ENCODE measurements around the gene PRKCE.
"Not testable (repeated sequence)": the region's sequence is repeated elsewhere in the genome, so short reads cannot be mapped to it uniquely, and the experiment has no call there.

Gene PRKCE

DNA sequence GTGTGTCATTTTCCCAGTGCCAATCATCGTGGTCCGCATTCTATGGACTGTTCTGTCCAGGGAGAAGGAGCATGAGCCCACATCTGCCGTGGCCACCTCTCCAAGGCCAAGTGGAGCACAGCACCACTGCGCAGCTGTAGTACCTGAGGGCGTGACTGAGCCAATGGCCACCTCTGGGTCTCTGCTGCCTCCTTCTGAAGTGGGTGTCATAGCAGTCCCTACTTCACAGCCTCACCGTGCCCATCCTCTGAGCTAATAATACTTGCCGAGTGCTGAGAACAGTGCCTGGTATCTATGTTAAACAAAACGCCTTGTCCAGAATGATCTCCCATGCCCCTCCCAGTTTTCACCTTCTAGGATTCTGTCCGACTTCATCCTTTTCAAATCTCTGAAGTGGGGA is 256.1 kb downstream of the PRKCE start:
- DNase-seq (ENCODE audit: low read depth, low spot score), result no peak

DNA sequence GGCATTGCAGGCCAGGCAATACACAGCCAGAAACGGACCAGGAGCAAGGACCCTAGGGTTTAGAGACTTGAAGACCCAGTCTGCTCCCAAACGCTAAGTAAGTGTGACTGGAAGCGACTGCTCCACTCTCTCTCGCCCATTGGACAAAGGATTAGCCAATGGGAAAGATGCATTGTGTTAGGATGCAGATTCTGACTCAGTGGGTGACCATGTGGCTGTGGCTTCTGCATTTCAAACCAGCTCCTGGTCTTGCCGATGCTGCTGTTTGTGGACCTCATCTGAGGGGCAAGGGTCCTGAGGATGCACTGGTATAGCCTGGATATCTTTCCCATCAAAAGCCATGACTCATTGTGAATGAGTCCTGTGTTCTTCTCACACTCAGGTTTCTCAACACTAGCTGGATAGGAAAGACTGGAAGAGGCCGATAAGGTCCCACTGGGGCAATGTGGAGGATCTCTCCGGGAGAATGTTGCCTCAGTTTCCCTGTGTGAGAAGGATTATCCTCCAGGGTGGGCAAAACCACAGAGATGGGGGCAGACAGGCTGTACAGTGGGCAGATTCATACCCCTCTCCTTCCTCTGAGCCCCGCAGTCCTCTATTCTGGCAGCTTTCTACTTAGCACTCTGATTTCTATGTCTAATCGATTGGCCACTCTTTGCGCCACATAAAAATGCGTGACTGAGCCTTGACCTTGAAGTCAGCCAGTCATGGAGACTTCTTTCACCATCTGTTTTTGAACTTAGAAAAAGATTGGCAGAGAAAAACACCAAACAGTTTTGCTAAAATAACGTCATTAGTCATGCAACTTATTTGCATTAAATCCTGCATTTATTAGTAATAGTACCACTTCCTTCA is 257.1 kb downstream of the PRKCE start:
- no peak for DNase-seq (ENCODE audit: low read depth, low spot score)

GRCh38 chr2:45909171-45909565 is 257.7 kb downstream of the PRKCE start:
- DNase-seq (ENCODE audit: low read depth, low spot score), result no peak

GRCh38 chr2:45909677-45910191 is 258.3 kb downstream of the PRKCE start:
- peak; percentile 58 for DNase-seq (ENCODE audit: low read depth, low spot score)

DNA sequence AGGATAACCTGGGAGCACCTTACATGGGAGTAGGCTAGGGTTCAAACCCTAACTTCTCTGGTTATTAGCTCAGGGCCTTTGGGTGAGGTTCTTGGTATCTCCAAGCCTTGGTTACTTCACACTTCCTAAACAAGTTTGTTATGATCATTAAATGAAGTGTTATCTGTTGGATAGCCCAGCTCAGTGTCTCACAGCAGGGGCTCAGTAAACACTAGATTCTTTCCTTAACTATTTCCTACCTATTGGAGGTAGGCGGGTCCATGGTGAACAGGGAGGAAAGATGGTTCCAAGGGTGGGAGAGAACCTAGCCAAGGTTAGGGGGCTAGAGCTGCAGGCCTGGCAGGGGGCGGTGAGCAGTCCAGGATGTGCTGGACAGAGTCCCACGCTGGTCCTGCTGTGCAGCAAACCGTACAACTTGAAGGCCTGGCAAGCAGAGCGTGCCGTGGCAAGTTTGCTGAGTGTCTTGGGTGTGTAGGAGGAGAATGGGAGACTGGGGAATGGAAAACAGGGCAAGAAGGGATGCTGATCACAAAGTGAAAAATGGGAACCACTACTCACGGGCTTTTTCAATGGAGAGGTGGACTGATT is 259.1 kb downstream of the PRKCE start:
- DNase-seq (ENCODE audit: low read depth, low spot score), result no peak

- no peak for DNase-seq (ENCODE audit: low read depth, low spot score)
These were observed 260.1 kb downstream of the PRKCE start for GRCh38 chr2:45911538-45911937.

DNA sequence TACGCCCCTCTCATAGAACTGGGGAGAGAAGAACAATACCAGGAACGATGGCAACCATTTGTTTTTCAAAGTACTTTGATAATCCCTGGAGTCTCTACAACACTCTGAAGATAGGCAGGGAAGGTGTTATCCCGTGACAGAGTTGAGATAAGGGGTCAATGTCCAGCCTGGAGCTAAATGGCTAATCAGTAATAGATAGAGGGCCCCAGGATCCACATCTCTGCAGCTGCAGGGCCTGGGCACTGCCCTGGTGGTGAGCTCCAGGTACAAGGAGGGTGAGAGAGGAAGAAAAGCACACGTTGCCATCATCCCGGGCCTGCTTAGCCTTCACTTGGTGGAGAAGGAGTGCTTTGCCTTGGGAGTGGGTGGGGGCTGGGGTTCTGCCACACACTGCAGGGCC is 260.6 kb downstream of the PRKCE start:
- DNase-seq (ENCODE audit: low read depth, low spot score), result no peak

- no peak for DNase-seq (ENCODE audit: low read depth, low spot score)
These were observed 262.1 kb downstream of the PRKCE start for GRCh38 chr2:45913539-45913938.

DNA sequence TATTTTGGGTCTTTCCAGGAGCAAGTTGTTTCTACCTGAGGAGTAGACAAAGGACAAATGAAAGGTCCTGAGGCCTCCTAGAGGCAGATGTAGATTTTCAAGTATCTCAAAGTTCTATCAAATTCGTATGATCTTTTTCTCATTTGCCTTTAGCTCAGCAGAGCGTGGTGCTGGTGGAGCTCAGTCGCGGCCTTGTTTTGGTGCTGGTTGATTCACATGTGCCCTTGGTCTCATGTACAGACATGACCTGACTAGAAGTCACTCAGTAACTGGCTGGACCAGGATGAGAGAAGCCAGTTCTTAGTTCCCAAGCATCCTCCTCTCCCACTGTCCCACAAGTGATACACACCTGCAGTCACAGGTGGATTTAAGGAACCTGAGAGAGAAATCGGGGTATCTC is 264.0 kb downstream of the PRKCE start:
- no peak for DNase-seq (ENCODE audit: low read depth, low spot score)

- DNase-seq (ENCODE audit: low read depth, low spot score), result not testable (repeated sequence)
These were observed 266.2 kb downstream of the PRKCE start for GRCh38 chr2:45917561-45918176.

DNA sequence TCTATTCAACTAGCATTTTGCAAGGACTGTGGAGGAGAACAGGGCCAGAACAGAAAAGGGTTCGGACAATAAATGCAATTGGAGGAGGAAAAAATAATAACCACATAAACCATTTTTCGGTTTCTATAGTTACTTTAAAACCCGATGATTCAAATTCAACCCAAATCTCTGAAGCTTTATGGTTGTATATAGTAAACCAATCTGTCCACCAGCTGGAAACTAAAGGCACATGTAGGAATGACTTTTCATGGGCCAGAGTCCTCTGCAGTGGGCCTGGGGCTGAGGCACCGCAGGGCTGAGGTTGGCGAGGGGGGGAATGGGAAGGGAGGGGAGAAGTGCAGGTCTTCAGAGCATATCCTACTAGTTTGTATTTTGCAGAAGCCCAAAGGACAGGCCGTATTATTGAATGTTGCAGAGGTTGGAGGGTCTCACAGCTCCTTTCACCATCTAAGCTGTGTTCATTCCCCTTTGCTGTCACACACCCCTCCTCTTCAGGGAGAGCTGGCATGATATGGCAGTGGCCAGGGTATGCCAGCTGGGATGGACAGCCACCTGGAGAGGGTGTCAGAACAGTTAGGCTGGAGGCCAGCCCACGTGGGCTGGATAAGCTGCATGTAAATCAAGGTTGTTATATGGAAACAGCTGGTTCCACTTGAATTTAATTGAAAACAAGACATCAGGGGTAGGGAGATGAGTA is 267.1 kb downstream of the PRKCE start:
- no peak for DNase-seq (ENCODE audit: low read depth, low spot score)

DNA sequence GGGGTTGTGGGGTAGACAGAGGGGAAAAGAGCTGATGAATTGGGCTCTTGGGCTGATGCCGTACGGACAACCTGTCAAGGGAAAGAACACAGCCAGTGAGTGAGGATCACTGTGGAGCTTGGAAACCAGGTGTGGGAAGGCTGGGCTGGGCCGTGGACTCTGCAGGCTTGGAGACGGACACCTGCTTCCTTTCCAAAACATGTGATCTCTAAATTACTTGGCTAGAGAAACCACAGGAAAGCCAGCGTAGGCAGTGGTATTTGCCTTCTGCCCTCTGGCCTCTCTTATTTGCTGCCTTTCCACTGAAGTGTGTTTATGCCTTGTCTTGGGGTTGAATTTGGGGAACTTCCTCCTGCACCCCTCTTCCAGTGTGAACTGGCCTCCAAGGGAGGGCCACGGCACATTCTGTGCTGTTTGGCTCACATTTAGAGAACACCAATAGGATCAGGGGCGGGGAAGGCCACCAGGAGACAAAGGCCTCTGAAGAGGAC is 267.7 kb downstream of the PRKCE start:
- no peak for DNase-seq (ENCODE audit: low read depth, low spot score)

DNA sequence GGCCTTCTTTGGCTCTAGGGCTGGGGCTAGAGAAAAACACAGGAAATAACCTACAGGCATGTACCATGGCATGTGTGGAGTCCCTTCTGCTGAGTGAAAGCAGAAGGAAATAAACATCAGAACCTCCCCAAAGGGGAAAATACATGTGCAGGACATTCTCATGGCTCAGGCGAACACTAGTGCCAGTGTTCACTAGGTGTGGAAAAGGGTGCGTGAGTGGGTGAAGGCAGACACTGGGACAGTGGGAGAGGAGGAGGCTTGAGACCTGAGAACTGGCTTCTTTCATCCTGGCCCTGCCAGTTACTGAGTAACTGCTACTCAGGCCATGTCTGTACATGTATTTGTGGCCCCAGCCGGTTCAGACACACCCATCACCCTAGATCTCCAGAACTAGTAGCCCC is 268.2 kb downstream of the PRKCE start:
- no peak for DNase-seq (ENCODE audit: low read depth, low spot score)

DNA sequence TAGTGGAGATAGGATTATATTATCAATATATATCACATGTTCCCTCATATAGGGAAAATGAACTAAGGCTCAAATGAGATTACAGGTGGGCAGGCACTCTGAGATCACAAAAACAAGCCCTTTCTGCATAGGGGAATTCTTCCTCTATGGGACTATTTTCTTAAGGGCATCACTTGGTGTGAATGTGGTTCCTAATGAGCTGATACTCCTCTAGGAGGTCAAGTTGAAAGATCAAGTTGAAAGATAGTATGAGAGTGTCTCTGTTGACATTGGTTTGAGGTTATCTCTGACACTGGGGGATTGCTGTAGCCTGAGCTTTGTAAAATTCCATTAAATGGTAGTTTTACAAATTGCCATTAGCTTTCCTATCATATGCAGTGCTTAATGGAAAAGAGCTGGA is 270.4 kb downstream of the PRKCE start:
- no peak for DNase-seq (ENCODE audit: low read depth, low spot score)

DNA sequence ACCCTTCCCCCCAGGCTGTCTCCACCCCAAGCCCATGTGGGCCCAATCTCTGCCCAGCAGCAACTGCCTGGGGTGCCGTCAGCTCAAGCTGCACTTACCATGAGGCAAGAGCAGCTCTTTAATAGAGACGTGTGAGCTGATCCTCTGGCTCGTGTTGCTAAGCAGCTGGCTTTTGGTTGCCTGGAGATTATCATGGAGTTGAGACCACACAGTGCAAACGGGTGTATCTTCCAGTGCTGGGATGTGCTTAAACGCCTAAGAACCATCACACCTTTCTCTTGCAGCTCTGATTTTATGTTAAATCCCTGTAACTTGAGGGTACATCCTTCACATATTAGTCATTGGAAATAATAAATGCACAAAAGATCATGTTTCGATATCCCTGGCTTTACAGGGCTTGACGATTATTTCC is 271.1 kb downstream of the PRKCE start:
- DNase-seq (ENCODE audit: low read depth, low spot score), result peak; percentile 58

GRCh38 chr2:45923701-45924100 is 272.2 kb downstream of the PRKCE start:
- peak; percentile 76 for DNase-seq (ENCODE audit: low read depth, low spot score)

DNA sequence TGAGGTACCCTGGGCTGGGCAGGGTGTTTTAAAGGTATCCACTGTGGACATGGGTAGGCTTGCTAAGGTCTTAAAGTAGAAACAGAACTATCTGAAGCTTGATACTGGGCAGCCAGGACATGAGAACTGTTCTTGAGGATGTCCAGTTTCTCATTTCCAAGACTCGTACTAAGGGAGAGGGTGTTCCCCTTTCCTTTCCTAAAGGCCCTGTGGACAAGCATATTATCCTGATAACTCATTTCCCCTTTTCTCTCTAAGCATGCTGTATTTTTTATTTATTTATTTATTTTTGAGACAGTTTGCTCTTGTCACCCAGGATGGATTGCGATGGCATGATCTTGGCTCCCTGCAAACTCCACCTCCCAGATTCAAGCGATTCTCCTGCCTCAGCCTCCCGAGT is 273.6 kb downstream of the PRKCE start:
- DNase-seq (ENCODE audit: low read depth, low spot score), result no peak

- DNase-seq (ENCODE audit: low read depth, low spot score), result no peak
These were observed 274.3 kb downstream of the PRKCE start for GRCh38 chr2:45925636-45926366.

GRCh38 chr2:45928946-45929345 is 277.5 kb downstream of the PRKCE start:
- no peak for DNase-seq (ENCODE audit: low read depth, low spot score)

GRCh38 chr2:45929674-45930395 is 278.4 kb downstream of the PRKCE start:
- no peak for DNase-seq (ENCODE audit: low read depth, low spot score)

GRCh38 chr2:45930396-45930792 is 278.9 kb downstream of the PRKCE start:
- peak; percentile 58 for DNase-seq (ENCODE audit: low read depth, low spot score)
